GM13976 (cell line): ENCODE data around the gene MYLK2.

Experiments
- DNase-seq: peaks from one replicate; pipeline ENCODE4 v3.0.0; 2012; ENCODE audit warnings: low spot score
- CTCF ChIP-seq: IDR thresholded peaks from 2 replicates; pipeline ENCODE4 v1.5.1; 2012; ENCODE audit warnings: borderline replicate concordance, mild to moderate bottlenecking; ENCODE audit not compliant: insufficient read depth; ENCODE audit errors: extremely low read depth, missing control alignments, control extremely low read depth
- in situ Hi-C: fragments of 300-500 bp; cut with MboI; formaldehyde crosslinking; loops from one replicate; pipeline ENCODE4 v1.12.0; 2022; ENCODE audit warnings: low sequenced_read_pairs, mixed read lengths, inconsistent platforms; ENCODE audit not compliant: unreplicated experiment

Gene MYLK2

GRCh38 chr20:31863296-31864085, 44.3 kb downstream of the MYLK2 start:
- TF ChIP-seq CTCF = no peak
- DNase-seq = peak; percentile 10
- in situ Hi-C loops = no loop called here

- in situ Hi-C loops = no loop called here
- no peak for TF ChIP-seq CTCF
- no peak for DNase-seq
Measured at GRCh38 chr20:31864521-31865400, 45.6 kb downstream of the MYLK2 start.

- no peak for TF ChIP-seq CTCF
- no peak for DNase-seq
- in situ Hi-C loops = no loop called here
Measured at GRCh38 chr20:31866221-31866620, 47.1 kb downstream of the MYLK2 start.

GRCh38 chr20:31868853-31869672, 49.9 kb downstream of the MYLK2 start:
- in situ Hi-C loops = no loop called here
- no peak for TF ChIP-seq CTCF
- DNase-seq = peak; percentile 22

- in situ Hi-C loops = no loop called here
- no peak for DNase-seq
Measured at GRCh38 chr20:31869673-31869941, 50.5 kb downstream of the MYLK2 start.

More at GRCh38 chr20:31869673-31869941, 50.5 kb downstream of the MYLK2 start:
- no peak for TF ChIP-seq CTCF
